ENCODE data around the gene WDR33.

- no peak for TF ChIP-seq CTCF (IDR thresholded peaks at IDR 0.05; ENCODE audit: borderline replicate concordance, extremely low read depth, low read length, poor library complexity, severe bottlenecking)
- no peak for TF ChIP-seq EZH2 (IDR thresholded peaks at IDR 0.05; ENCODE audit: borderline replicate concordance, low read depth, low read length, severe bottlenecking)
These were observed 56.8 kb downstream of the WDR33 start for GRCh38 chr2:127754186-127754585.

All from DND-41 (cell line).